Endothelial cell of umbilical vein (primary cell): Measurements from ENCODE around the gene VWA5B2. TPM values are rescaled to one million over a fixed set of nuclear protein-coding genes. Genes with fewer than 3 reads are reported as not detected.

Source experiments
- BruUV-seq: library from RNA; stranded (reverse); fragments of 400-500 nt; replicated peaks from 2 replicates; lab custom pipeline; 2021; lab: Mats Ljungman, UMichigan
- CTCF ChIA-PET: fragments of 300-600, 350-600 bp; sonication (Branson Sonifier 250); formaldehyde crosslinking; loops from one replicate; lab custom pipeline; 2021; ENCODE audit warnings: antibody characterized with exemption, inconsistent platforms; lab: Charles Lee
- POLR2A ChIA-PET: fragments of 300-600, 350-600 bp; sonication (Branson Sonifier 250); formaldehyde crosslinking; loops from one replicate; lab custom pipeline; 2021; ENCODE audit warnings: antibody characterized with exemption, inconsistent platforms; lab: Charles Lee
- DNase-seq: peaks from one replicate; pipeline ENCODE4 v3.0.0-alpha.2; 2011; ENCODE audit warnings: low read depth, low spot score
- FAIRE-seq: peaks from 2 replicates; lab custom pipeline; 2011; peaks lifted over from hg19 to GRCh38; lab: Jason Lieb, UNC
- H2AFZ ChIP-seq: 2 replicates; pipeline ENCODE4 v1.6.0; 2012; ENCODE audit warnings: low read depth, low read length, control low read depth, inconsistent platforms
- H3K27ac ChIP-seq: 2 replicates; pipeline ENCODE4 v1.5.1; 2011; ENCODE audit warnings: low read depth, mild to moderate bottlenecking, control low read depth, low read length, moderate library complexity; ENCODE audit not compliant: insufficient read depth
- H3K27me3 ChIP-seq, 2 experiments: 2 replicates each; pipeline versions ENCODE4 v1.6.0 to v1.6.1; 2011; ENCODE audit warnings: low read length in 2 of 2, mixed read lengths in 1 of 2; ENCODE audit not compliant: control insufficient read depth in 2 of 2, insufficient read depth in 2 of 2
- H3K36me3 ChIP-seq, 2 experiments: 2 replicates in 1 of 2; 3 replicates in 1 of 2; pipeline ENCODE4 v1.5.1; 2011; ENCODE audit warnings: low read length in 2 of 2, mild to moderate bottlenecking in 1 of 2, moderate library complexity in 1 of 2; ENCODE audit not compliant: control insufficient read depth in 2 of 2, insufficient read depth in 2 of 2; ENCODE audit errors: extremely low read depth in 1 of 2
- H3K4me1 ChIP-seq: 3 replicates; pipeline ENCODE4 v1.5.1; 2011; ENCODE audit warnings: mild to moderate bottlenecking, low read length; ENCODE audit not compliant: control insufficient read depth, insufficient read depth; ENCODE audit errors: extremely low read depth
- H3K4me2 ChIP-seq: 2 replicates; pipeline ENCODE4 v1.6.1; 2011; ENCODE audit warnings: low read length, control low read depth, mixed read lengths; ENCODE audit not compliant: insufficient read depth
- H3K4me3 ChIP-seq, 3 experiments: fragments of 200-600 bp in 1 of 3; sonication (generic), shearing (Covaris generic) in 1 of 3; replicated peaks in 1 of 3; 2 replicates each; pipeline ENCODE4 v1.5.1; 2011 to 2016; ENCODE audit warnings: control low read depth in 3 of 3, low read length in 3 of 3, mild to moderate bottlenecking in 2 of 3, inconsistent platforms in 1 of 3, low read depth in 1 of 3, moderate library complexity in 1 of 3; ENCODE audit not compliant: insufficient read depth in 1 of 3
- H3K79me2 ChIP-seq: 2 replicates; pipeline ENCODE4 v1.6.0; 2012; ENCODE audit warnings: low read length, inconsistent platforms; ENCODE audit not compliant: control insufficient read depth, insufficient read depth
- H3K9ac ChIP-seq: replicated peaks from 2 replicates; pipeline ENCODE3; 2011; ENCODE audit warnings: low read length, control low read depth; ENCODE audit not compliant: insufficient read depth; ENCODE audit errors: extremely low read depth
- H3K9me1 ChIP-seq: replicated peaks from 3 replicates; pipeline ENCODE4 v1.6.0; 2011; ENCODE audit warnings: mild to moderate bottlenecking, low read length; ENCODE audit not compliant: control insufficient read depth, insufficient read depth; ENCODE audit errors: extremely low read depth
- H3K9me3 ChIP-seq: replicated peaks from 2 replicates; pipeline ENCODE4 v1.5.1; 2012; ENCODE audit warnings: low read length, inconsistent platforms; ENCODE audit not compliant: control insufficient read depth, insufficient read depth
- H4K20me1 ChIP-seq: replicated peaks from 2 replicates; pipeline ENCODE3; 2011; ENCODE audit warnings: mild to moderate bottlenecking, low read length; ENCODE audit not compliant: control insufficient read depth, insufficient read depth; ENCODE audit errors: extremely low read depth
- CTCF ChIP-seq, 2 donors: IDR thresholded peaks; 1 replicate in 1 of 2; 2 replicates in 1 of 2; pipeline ENCODE4 v1.5.1; 2011; ENCODE audit warnings: low read length in 2 of 2, mild to moderate bottlenecking in 2 of 2, moderate library complexity in 2 of 2, control low read depth in 1 of 2, inconsistent platforms in 1 of 2, low read depth in 1 of 2; ENCODE audit not compliant: insufficient read depth in 1 of 2; ENCODE audit errors: extremely low read depth in 1 of 2
- EZH2 ChIP-seq: IDR thresholded peaks from 2 replicates; pipeline ENCODE4 v1.6.1; 2012; ENCODE audit warnings: borderline replicate concordance, low read depth, mild to moderate bottlenecking, moderate library complexity, low read length, inconsistent platforms; ENCODE audit not compliant: severe bottlenecking
- POLR2A ChIP-seq: IDR thresholded peaks from 2 replicates; pipeline ENCODE4 v1.6.1; 2012; ENCODE audit warnings: low read depth, mild to moderate bottlenecking, control low read depth, low read length
- dilution Hi-C: fragments of 300-500 bp; cut with MboI; formaldehyde crosslinking; loops from one replicate; pipeline ENCODE4 v1.15.0; 2019; ENCODE audit warnings: low sequenced_read_pairs; ENCODE audit not compliant: extremely low pct_ligation_motif_present
- intact Hi-C: fragments of 100-400 bp; cut with micrococcal nuclease; formaldehyde crosslinking; loops from one replicate; pipeline ENCODE4 v1.10.0; 2022
- polyA plus RNA-seq, 4 experiments: library from polyadenylated mRNA; depleted of rRNA in 3 of 4; stranded (reverse) in 3 of 4; unstranded in 1 of 4; fragments of >200 nt; gene quantifications; 2 replicates each; pipeline versions ENCODE4 v1.2.1 to v1.2.3, GENCODE V29; 2011 to 2012; ENCODE audit warnings: missing spikeins in 1 of 4
- total RNA-seq: library from RNA; stranded (reverse); gene quantifications from 2 replicates; pipeline ENCODE4 v1.2.3, GENCODE V29; 2021
- TF ChIP-seq, protein P1 (sequence below): IDR thresholded peaks from 2 replicates; pipeline ENCODE4 v1.6.1; 2011; ENCODE audit not compliant: insufficient read depth, insufficient read length

VWA5B2 gene
- total and polyA plus RNA-seq, 2 donors (not counting 3 experiments of a cell fraction or from before 2014, with no cell fraction given) = 0.03 TPM; not detected in 1

DNA sequence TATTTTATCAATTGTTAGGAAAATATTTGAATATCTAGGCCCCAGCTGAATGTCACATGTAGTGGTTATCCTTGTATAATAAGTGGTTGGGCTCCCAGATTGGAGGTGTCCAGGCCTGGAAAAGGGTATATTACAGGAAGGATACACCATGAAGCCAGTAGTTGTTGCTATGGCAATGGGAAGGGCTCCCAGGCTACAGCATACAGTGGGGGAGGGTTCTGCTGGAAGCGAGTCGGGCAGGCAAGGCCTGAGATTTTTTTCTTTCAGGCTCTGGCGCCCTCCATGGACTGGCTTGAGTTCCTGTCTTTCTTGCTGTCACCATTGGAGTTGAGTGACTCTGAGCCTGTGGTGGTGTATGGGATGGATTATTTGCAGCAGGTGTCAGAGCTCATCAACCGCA lies 55.3 kb downstream of the VWA5B2 start:
- Histone ChIP-seq H3K4me2 (no peak overlapping the region), H2AFZ (no peak overlapping the region), H3K27me3 (peaks cover 3 to 4% of the 10 kb centered on the region in 2 experiments), H3K36me3 (no peaks in the 10 kb centered on the region), H3K9me3 (no peaks in the 10 kb centered on the region), H3K79me2 (no peaks in the 10 kb centered on the region), H3K9ac (no peak overlapping the region), H3K9me1 (no peaks in the 10 kb centered on the region), H3K4me3 (no peak overlapping the region), H3K27ac (no peak overlapping the region), H3K4me1 (no peaks in the 10 kb centered on the region), H4K20me1 (no peaks in the 10 kb centered on the region)
- POLR2A ChIA-PET = no interaction called here
- DNase-seq = peak; percentile 81
- FAIRE-seq = peak; percentile 69
- dilution Hi-C loops = no loop called here
- intact Hi-C loops = loop anchor here (1.0 to 10.0 kb wide), 2 partner anchors 240 to 389 kb away; no protein-coding TSS in a partner anchor
- no TSS peak for BruUV-seq
- peak; percentile 27 to 61 for TF ChIP-seq CTCF (IDR thresholded peaks at IDR 0.05; ENCODE audit: extremely low read depth in 1 of 2, insufficient read depth in 1 of 2, low read depth in 1 of 2, low read length in 2 of 2)
- TF ChIP-seq POLR2A = no peak
- CTCF ChIA-PET = interaction anchor here (1.0 to 5.7 kb wide), 5 partner anchors 57 to 400 kb away, joined by 4 to 41 read pairs (median 5); partner anchors contain the start of gene PARL

GRCh38 chr3:184289426-184289938 lies 60.1 kb downstream of the VWA5B2 start:
- Histone ChIP-seq H3K4me3 (no peak overlapping the region), H4K20me1 (no peaks in the 10 kb centered on the region), H3K9me1 (no peaks in the 10 kb centered on the region), H3K27me3 (peaks cover 0 to 3% of the 10 kb centered on the region in 2 experiments), H3K9me3 (no peaks in the 10 kb centered on the region), H3K9ac (no peak overlapping the region), H2AFZ (no peak overlapping the region), H3K27ac (no peak overlapping the region), H3K4me1 (no peaks in the 10 kb centered on the region), H3K79me2 (no peaks in the 10 kb centered on the region), H3K36me3 (no peaks in the 10 kb centered on the region), H3K4me2 (no peak overlapping the region)
- POLR2A ChIA-PET = no interaction called here
- peak; percentile 52 for DNase-seq
- dilution Hi-C loops (no loop called here), intact Hi-C loops (loop anchor here (1.0 to 10.0 kb wide), 6 partner anchors 39 to 394 kb away; partner anchors contain the start of gene ABCC5)
- CTCF ChIA-PET = interaction anchor here (0.7 to 2.9 kb wide), 15 partner anchors 9 to 405 kb away, joined by 3 to 19 read pairs (median 5); partner anchors contain the start of genes PARL and VWA5B2
- FAIRE-seq = peak; percentile 46
- BruUV-seq = no TSS peak
- TF ChIP-seq, protein P1, sequence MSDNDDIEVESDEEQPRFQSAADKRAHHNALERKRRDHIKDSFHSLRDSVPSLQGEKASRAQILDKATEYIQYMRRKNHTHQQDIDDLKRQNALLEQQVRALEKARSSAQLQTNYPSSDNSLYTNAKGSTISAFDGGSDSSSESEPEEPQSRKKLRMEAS = no peak
- TF ChIP-seq EZH2 = no peak
- TF ChIP-seq CTCF (IDR thresholded peaks at IDR 0.05; ENCODE audit: extremely low read depth in 1 of 2, insufficient read depth in 1 of 2, low read depth in 1 of 2, low read length in 2 of 2) = peak; percentile 67
